ENCODE results near the gene HYAL4.

DNA sequence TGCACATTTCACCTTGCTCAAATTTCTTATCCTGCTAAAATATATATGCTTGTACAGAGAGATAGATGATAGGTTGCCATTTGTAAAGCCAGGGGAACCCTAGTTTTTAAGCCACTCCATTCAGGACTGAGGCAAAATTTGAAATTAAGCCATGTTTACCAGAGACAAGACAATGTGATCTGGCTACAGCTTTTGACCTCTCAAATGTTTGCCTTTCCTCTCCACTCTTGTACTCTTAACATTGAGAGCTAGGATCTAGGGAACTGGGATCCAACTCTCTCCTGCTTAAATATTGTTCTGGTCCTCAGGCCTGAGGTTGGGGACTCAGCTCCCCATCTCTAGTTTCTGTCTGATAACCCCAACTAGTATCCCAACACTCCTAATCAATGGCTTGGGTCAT lies 15.9 kb downstream of the HYAL4 start:
- no peak for TF ChIP-seq FOXK2 (IDR thresholded peaks at IDR 0.05)
- no peak for TF ChIP-seq FOXA1 (IDR thresholded peaks at IDR 0.05)
- TF ChIP-seq SP1 (IDR thresholded peaks at IDR 0.05) = no peak
- TF ChIP-seq FOXM1 (IDR thresholded peaks at IDR 0.05; ENCODE audit: borderline replicate concordance) = no peak
- TF ChIP-seq SUZ12 (IDR thresholded peaks at IDR 0.05) = no peak

All from HEK293T (cell line).